NT2/D1 (cell line): ENCODE results near the gene YPEL3.

Experiments used
- SUZ12 ChIP-seq: IDR thresholded peaks from 2 replicates; pipeline ENCODE4 v1.6.1; 2011; ENCODE audit not compliant: insufficient read length, insufficient read depth; ENCODE audit errors: extremely low read depth
- YY1 ChIP-seq: IDR thresholded peaks from 2 replicates; pipeline ENCODE4 v1.6.1; 2011; ENCODE audit not compliant: insufficient read length, insufficient read depth
- ZNF274 ChIP-seq: IDR thresholded peaks from 2 replicates; pipeline ENCODE4 v1.6.1; 2011; ENCODE audit warnings: mild to moderate bottlenecking, low read depth, low read length

DNA sequence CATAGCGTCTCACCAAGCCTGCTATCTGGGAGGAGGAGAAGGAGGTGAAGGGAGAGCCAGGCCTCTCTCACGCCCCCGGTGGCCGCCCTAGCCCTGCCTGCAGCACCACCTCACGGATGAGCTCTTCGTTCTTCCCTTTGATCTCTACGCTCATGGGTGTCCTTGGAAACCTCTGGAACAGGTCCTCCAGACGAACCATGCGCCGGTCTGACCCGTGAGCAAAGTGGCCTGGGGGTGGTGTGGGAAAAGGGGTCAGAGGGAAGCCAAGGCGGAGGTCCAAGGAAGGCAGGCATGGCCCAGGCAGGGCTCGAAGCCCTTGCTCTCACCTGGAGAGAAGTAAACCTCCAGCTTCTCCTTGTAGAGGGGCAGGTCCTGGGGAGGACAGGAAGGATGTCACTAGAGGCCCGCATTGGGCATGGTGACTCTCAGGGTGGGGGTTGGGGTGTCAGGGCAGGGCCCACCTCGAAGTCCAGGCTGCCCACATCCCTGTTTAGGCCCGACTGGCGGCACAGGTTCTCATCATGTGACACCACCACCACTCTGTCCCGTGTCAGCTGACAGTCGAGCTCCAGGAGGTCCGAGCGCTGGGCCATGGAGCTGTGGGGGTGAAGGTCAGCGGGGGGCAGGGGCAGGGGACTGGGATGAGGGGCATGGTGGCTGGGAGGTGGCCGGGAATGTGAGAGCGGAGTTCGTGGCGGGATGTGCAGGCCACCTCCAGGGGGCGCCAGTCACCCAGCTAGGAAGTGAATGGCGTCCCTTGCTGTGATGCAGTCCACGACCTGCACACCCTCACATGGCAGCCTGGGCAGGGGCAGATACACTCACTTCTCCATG lies 16.4 kb upstream of the YPEL3 start:
- TF ChIP-seq ZNF274 (no peak), SUZ12 (no peak), YY1 (no peak)
